ENCODE results near the gene SRRM2.

- TF ChIP-seq EP300 (IDR thresholded peaks at IDR 0.05) = no peak
- TF ChIP-seq POLR2A (IDR thresholded peaks at IDR 0.05) = no peak
Measured at GRCh38 chr16:2745116-2745890, 7.1 kb upstream of the SRRM2 start.
